IPS-18a (cell line): ENCODE results near the gene STON2.
"Not testable (repeated sequence)": the region's sequence is repeated elsewhere in the genome, so short reads cannot be mapped to it uniquely, and the experiment has no call there.

Experiments
- H3K27ac ChIP-seq: one replicate; pipeline ENCODE4 v1.5.1; 2013; ENCODE audit warnings: low read length
- H3K27me3 ChIP-seq: one replicate; pipeline ENCODE4 v1.6.1; 2013; ENCODE audit warnings: mild to moderate bottlenecking, low read length; ENCODE audit not compliant: control insufficient read depth, insufficient read depth
- H3K36me3 ChIP-seq: one replicate; pipeline ENCODE4 v1.6.1; 2013; ENCODE audit warnings: low read depth, low read length; ENCODE audit not compliant: control insufficient read depth
- H3K4me1 ChIP-seq: one replicate; pipeline ENCODE4 v1.6.1; 2013; ENCODE audit warnings: low read depth, low read length; ENCODE audit not compliant: control insufficient read depth
- H3K4me3 ChIP-seq: one replicate; pipeline ENCODE4 v1.5.1; 2013; ENCODE audit warnings: low read length
- H3K9ac ChIP-seq: one replicate; pipeline ENCODE4 v1.6.1; 2013; ENCODE audit warnings: mild to moderate bottlenecking, low read length, moderate library complexity
- H3K9me3 ChIP-seq: one replicate; pipeline ENCODE4 v1.6.1; 2013; ENCODE audit warnings: low read depth, low read length; ENCODE audit not compliant: control insufficient read depth

Gene STON2

DNA sequence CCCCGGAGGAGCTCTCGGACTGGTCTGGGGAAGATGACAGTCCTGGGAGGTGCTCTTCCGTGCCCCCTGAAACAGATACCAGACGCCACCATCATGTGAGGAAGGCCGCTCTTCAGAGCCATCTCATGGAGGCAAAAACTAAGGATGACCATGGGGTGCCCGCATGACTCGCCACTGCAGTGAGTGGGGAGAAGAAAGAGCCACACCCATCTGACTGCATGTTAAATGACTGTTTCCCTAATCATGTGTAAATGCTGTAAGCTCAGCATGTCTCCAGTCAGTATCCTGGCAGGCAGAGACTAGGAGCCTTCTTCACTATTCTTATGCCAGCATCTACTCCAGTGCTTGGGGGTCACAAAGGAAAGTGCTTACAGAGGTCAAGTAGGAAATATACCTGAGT, 4.0 kb downstream of the STON2 start:
- Histone ChIP-seq H3K27ac (no peak overlapping the region), H3K27me3 (no peaks in the 10 kb centered on the region), H3K36me3 (peaks cover 29% of the 10 kb centered on the region), H3K4me3 (no peak overlapping the region), H3K4me1 (peaks cover 5% of the 10 kb centered on the region), H3K9me3 (no peaks in the 10 kb centered on the region), H3K9ac (no peak overlapping the region)

- Histone ChIP-seq H3K27me3 (no peaks in the 10 kb centered on the region), H3K4me3 (no peak overlapping the region), H3K27ac (no peak overlapping the region), H3K9me3 (no peaks in the 10 kb centered on the region), H3K9ac (no peak overlapping the region), H3K36me3 (peaks cover 29% of the 10 kb centered on the region), H3K4me1 (no peaks in the 10 kb centered on the region)
These were observed 5.4 kb downstream of the STON2 start for GRCh38 chr14:81394739-81395138.

DNA sequence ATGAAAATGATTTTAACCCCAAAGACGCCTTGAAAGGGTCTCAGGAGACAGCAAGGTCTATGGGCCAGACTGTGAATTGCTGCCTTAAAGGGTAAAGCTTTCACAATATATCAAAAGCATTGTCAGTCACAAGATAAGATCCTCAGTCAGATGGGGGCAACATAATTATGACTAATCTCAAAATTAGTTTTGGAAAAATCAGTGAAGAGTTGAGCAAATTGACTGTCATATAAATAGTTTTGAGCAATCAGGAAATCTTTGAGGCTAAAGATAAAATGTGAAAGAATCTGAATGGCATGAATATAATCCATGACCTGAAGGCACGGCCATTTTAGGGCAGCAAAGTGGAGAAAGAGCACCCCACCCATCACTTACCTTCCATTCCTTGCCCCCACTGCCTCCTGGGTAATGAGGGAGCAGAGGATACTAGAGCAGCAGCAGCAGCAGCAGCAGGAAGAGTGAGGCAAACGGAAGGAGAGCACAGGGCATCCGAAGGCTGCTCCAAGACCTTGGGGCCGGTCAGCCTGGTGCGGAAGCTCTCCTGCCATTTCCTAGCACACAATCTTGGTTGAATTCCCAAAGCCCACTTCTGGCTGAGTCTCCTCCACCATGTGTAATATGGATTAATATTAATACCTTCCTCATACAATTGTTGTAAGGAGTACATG, 7.0 kb downstream of the STON2 start:
- Histone ChIP-seq H3K9me3 (no peaks in the 10 kb centered on the region), H3K27ac (no peak overlapping the region), H3K4me1 (no peaks in the 10 kb centered on the region), H3K9ac (no peak overlapping the region), H3K36me3 (peaks cover 27% of the 10 kb centered on the region), H3K27me3 (no peaks in the 10 kb centered on the region), H3K4me3 (no peak overlapping the region)

DNA sequence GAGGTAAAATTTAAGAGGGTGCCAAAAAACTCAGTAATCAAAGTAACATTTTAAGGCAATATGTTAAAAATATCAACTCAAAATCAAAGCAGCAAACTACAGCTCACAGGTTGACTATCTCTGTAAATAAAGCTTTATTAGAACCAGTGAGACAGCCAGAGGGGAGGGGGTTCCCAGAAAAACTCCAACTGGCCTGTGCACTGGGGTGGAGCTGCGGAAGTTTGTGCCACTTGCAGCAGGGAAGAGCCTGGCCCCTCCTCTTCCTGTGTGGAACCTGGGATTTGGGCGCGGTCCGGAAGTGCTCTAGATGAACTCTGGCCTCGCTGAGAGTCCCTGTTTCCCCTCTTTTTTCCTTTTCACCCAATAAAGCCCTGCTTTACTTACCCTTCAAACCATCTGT, 8.1 kb downstream of the STON2 start:
- Histone ChIP-seq H3K4me1 (peaks cover under 1% of the 10 kb centered on the region), H3K27ac (no peak overlapping the region), H3K4me3 (no peak overlapping the region), H3K9ac (no peak overlapping the region), H3K9me3 (no peaks in the 10 kb centered on the region), H3K27me3 (no peaks in the 10 kb centered on the region), H3K36me3 (peaks cover 19% of the 10 kb centered on the region)

DNA sequence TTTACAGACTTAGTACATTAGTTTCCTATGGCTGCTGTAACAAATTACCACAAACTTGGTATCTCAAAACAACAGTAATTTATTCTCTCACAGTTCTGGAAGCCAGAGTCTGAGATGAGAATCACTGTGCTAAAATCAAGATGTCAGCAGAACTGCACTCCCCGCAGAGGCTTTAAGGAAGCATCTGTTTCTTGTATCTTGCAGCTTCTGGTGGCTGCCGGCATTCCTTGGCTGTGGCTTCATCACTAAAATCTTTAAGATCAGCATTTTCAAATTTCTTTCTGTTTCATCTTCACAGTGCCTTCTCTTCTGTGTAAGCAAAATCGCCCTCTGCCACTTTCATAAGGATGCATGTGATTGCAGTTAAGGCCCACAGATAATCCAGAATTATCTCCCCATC, 9.4 kb downstream of the STON2 start:
- Histone ChIP-seq H3K9me3 (no peaks in the 10 kb centered on the region), H3K36me3 (peaks cover 14% of the 10 kb centered on the region), H3K9ac (no peak overlapping the region), H3K4me3 (no peak overlapping the region), H3K27me3 (no peaks in the 10 kb centered on the region), H3K27ac (no peak overlapping the region), H3K4me1 (peaks cover 14% of the 10 kb centered on the region)

GRCh38 chr14:81388336-81388735, 11.8 kb downstream of the STON2 start:
- H3K36me3 ChIP-seq: no peaks in the 10 kb centered on the region

GRCh38 chr14:81386290-81386745, 13.8 kb downstream of the STON2 start:
- Histone ChIP-seq H3K9ac (no peak overlapping the region), H3K9me3 (no peaks in the 10 kb centered on the region), H3K27ac (no peak overlapping the region), H3K4me1 (peaks cover 20% of the 10 kb centered on the region), H3K4me3 (no peak overlapping the region), H3K36me3 (no peaks in the 10 kb centered on the region), H3K27me3 (no peaks in the 10 kb centered on the region)

More at GRCh38 chr14:81388336-81388735, 11.8 kb downstream of the STON2 start:
- Histone ChIP-seq H3K9ac (no peak overlapping the region), H3K4me3 (no peak overlapping the region), H3K27me3 (no peaks in the 10 kb centered on the region), H3K4me1 (peaks cover 20% of the 10 kb centered on the region), H3K27ac (no peak overlapping the region), H3K9me3 (no peaks in the 10 kb centered on the region)

DNA sequence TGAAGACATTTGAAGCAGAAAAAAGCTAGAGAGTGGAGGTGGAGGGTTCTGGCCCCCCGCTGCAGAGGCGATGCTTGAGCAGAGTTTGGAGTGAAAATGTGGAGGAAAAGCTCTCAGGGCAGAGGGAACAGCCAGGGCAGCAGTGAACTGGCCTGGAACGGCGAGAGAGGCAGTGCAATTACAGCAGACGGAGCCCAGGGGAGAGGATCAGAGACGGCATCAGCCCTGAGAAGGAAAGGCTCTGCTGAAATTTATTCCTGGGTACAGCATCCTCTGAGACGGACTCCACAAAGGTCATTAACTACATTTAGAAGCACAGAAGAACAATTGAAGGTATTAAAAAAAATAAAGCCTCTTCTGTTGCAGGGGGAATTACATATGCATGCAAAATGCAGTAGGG, 14.2 kb downstream of the STON2 start:
- Histone ChIP-seq H3K27ac (no peak overlapping the region), H3K9me3 (no peaks in the 10 kb centered on the region), H3K36me3 (no peaks in the 10 kb centered on the region), H3K4me3 (no peak overlapping the region), H3K9ac (no peak overlapping the region), H3K4me1 (peaks cover 20% of the 10 kb centered on the region), H3K27me3 (no peaks in the 10 kb centered on the region)

DNA sequence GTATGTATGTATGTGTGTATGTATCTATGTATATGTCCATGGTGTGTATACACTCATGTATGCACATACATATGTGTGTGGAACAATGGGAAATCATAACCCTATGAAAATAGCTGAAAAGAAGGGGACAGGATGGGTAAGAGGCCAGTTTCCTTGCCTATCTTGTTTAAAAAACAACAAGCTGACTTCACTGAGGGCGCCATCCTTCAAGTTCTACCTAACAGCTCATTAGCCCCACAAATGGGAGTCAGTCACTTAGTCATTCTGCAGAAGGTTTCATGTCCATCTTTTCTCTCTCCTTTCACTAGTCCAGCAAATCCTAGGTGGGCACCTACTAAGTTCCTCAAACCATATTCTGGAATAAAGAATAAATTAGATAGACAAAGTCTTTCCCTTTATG, 14.7 kb downstream of the STON2 start:
- Histone ChIP-seq H3K9ac (no peak overlapping the region), H3K4me3 (no peak overlapping the region), H3K36me3 (no peaks in the 10 kb centered on the region), H3K4me1 (peaks cover 20% of the 10 kb centered on the region), H3K27ac (no peak overlapping the region), H3K9me3 (no peaks in the 10 kb centered on the region), H3K27me3 (no peaks in the 10 kb centered on the region)

GRCh38 chr14:81384900-81385299, 15.2 kb downstream of the STON2 start:
- Histone ChIP-seq H3K9ac (no peak overlapping the region), H3K27me3 (no peaks in the 10 kb centered on the region), H3K9me3 (no peaks in the 10 kb centered on the region), H3K4me1 (peaks cover 20% of the 10 kb centered on the region), H3K27ac (no peak overlapping the region), H3K4me3 (no peak overlapping the region), H3K36me3 (no peaks in the 10 kb centered on the region)

DNA sequence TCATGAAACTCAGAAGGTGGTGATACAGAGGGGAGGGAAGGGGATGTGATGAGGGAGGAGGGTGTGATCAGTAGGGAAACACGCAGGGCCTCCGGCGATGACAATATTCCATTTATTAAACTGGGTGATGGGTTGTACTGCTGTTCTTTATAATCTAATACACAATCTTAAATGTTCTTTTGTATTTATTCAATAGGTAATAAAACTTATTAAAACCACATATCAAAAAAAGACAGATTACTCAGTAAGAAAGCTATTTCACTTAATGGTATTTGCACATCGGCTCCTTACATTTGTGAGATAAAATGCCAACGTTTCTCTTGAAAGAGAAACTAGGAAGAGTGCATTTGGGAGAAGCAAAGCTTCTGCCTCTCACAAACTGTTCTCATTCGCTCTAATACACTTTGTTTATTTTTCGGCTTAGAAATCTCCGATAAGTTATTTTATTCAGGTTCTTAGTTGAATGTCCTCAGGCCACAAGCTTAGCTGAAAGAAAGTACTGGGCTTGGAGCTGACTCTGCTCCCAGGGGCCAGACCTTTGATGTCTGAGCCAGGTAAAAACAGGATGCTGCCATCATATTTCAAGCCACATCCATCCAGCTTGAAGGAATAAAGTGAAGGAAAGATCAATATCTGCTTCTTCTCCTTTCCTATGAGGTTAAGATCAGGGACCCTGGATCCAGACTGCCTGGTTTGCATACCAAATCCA, 17.5 kb downstream of the STON2 start:
- no peak overlapping the region for H3K4me3 ChIP-seq
- no peak overlapping the region for H3K9ac ChIP-seq
- no peaks in the 10 kb centered on the region for H3K9me3 ChIP-seq
- H3K4me1 ChIP-seq: peaks cover 20% of the 10 kb centered on the region
- no peaks in the 10 kb centered on the region for H3K27me3 ChIP-seq
- H3K27ac ChIP-seq: no peak overlapping the region
- H3K36me3 ChIP-seq: no peaks in the 10 kb centered on the region

DNA sequence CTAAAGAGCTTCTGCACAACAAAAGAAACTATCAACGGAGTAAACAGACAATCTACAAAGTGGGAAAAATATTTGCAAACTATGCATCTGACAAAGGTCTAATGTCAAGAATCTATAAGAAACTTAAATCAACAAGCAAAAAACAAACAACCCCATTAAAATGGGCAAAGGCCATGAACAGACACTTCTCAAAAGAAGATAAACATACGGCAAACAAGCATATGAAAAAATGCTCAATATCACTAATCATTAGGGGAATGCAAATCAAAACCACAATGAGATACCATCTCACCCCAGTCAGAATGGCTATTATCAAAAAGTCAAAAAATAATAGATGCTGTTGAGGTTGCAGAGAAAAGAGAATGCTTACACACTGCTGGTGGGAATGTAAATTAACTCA, 20.1 kb downstream of the STON2 start:
- not testable (repeated sequence) for H3K27me3 ChIP-seq, H3K4me1 ChIP-seq, H3K9ac ChIP-seq, H3K9me3 ChIP-seq, H3K4me3 ChIP-seq, H3K36me3 ChIP-seq, H3K27ac ChIP-seq
